HG03432 (cell line): ENCODE data around the gene HELLS.
A peak's percentile ranks its signal among the peaks of the same experiment; 100 is the strongest.
"Not testable (repeated sequence)": the region's sequence is repeated elsewhere in the genome, so short reads cannot be mapped to it uniquely, and the experiment has no call there.

ENCODE experiments used
- ATAC-seq: cut with Tn5 transposase; IDR thresholded peaks from one replicate; pipeline ENCODE4 v1.9.1; 2021; ENCODE audit warnings: mild to moderate bottlenecking, moderate library complexity; ENCODE audit not compliant: unreplicated experiment

Gene HELLS

GRCh38 chr10:94607111-94607510 is 61.5 kb downstream of the HELLS start:
- ATAC-seq: peak; percentile 86

GRCh38 chr10:94608559-94608958 is 63.0 kb downstream of the HELLS start:
- no peak for ATAC-seq

- no peak for ATAC-seq
Measured at GRCh38 chr10:94614558-94614957, 69.0 kb downstream of the HELLS start.

- no peak for ATAC-seq
Measured at GRCh38 chr10:94617389-94617944, 71.9 kb downstream of the HELLS start.

- ATAC-seq: no peak
Measured at GRCh38 chr10:94622666-94623205, 77.1 kb downstream of the HELLS start.

- no peak for ATAC-seq
Measured at GRCh38 chr10:94623572-94623971, 78.0 kb downstream of the HELLS start.

- ATAC-seq: no peak
Measured at GRCh38 chr10:94626476-94626875, 80.9 kb downstream of the HELLS start.

GRCh38 chr10:94627511-94627910 is 81.9 kb downstream of the HELLS start:
- ATAC-seq: no peak

- ATAC-seq: peak; percentile 54
Measured at GRCh38 chr10:94630017-94630688, 84.6 kb downstream of the HELLS start.

GRCh38 chr10:94631077-94631875 is 85.7 kb downstream of the HELLS start:
- no peak for ATAC-seq

GRCh38 chr10:94632954-94633353 is 87.4 kb downstream of the HELLS start:
- no peak for ATAC-seq

- ATAC-seq: not testable (repeated sequence)
Measured at GRCh38 chr10:94638097-94638496, 92.5 kb downstream of the HELLS start.

GRCh38 chr10:94639902-94640301 is 94.3 kb downstream of the HELLS start:
- ATAC-seq: no peak

- ATAC-seq: no peak
Measured at GRCh38 chr10:94640562-94640961, 95.0 kb downstream of the HELLS start.

- ATAC-seq: no peak
Measured at GRCh38 chr10:94641480-94641879, 95.9 kb downstream of the HELLS start.

GRCh38 chr10:94644352-94644751 is 98.8 kb downstream of the HELLS start:
- ATAC-seq: no peak

GRCh38 chr10:94645285-94645684 is 99.7 kb downstream of the HELLS start:
- peak; percentile 79 for ATAC-seq
